HepG2 (cell line): ENCODE results near the gene SMIM24. TPM values are rescaled to one million over a fixed set of nuclear protein-coding genes. Genes with fewer than 3 reads are reported as not detected.

Experiments used
- ATAC-seq: fragments of 200-7000 bp; cut with Tn5 transposase; 3 replicates; pipeline ENCODE4 v1.9.1; 2020; ENCODE audit warnings: mild to moderate bottlenecking, moderate library complexity
- BruUV-seq: library from RNA; stranded (reverse); fragments of 400-500 nt; replicated peaks from 2 replicates; lab custom pipeline; 2021; lab: Mats Ljungman, UMichigan
- CTCF ChIA-PET: fragments of 300-600 bp; formaldehyde crosslinking; extraction: SDS; loops from one replicate; lab custom pipeline; 2021; ENCODE audit warnings: low total read pairs, inconsistent platforms, low intra/inter-chr PET ratio; lab: Yijun Ruan, JAX
- POLR2A ChIA-PET: fragments of 350-600 bp; sonication (Branson Sonifier 250); formaldehyde crosslinking; loops from one replicate; lab custom pipeline; 2020; ENCODE audit warnings: antibody characterized with exemption, inconsistent platforms; lab: Yijun Ruan, JAX
- DNase-seq: peaks from one replicate; pipeline ENCODE4 v3.0.0-alpha.2; 2015; ENCODE audit warnings: low spot score
- FAIRE-seq: peaks from 3 replicates; lab custom pipeline; 2011; peaks lifted over from hg19 to GRCh38; lab: Jason Lieb, UNC
- H2AFZ ChIP-seq: one replicate; pipeline ENCODE4 v1.6.1; 2011; ENCODE audit warnings: low read length, inconsistent platforms
- H3K27ac ChIP-seq: fragments of 300-600 bp; 3 replicates; pipeline ENCODE4 v1.8.0; 2011; ENCODE audit warnings: mixed run types, mild to moderate bottlenecking, mixed read lengths, low read length, inconsistent platforms; ENCODE audit not compliant: insufficient read depth; ENCODE audit errors: extremely low read length
- H3K27me3 ChIP-seq, 2 experiments: fragments of 200-600 bp in 1 of 2; 2 replicates in 1 of 2; 3 replicates in 1 of 2; pipeline versions ENCODE4 v1.6.0 to v1.8.0; 2011; ENCODE audit warnings: low read length in 2 of 2, mild to moderate bottlenecking in 2 of 2, moderate library complexity in 2 of 2, inconsistent platforms in 1 of 2; ENCODE audit not compliant: insufficient read depth in 2 of 2, control insufficient read depth in 1 of 2
- H3K36me3 ChIP-seq, 2 experiments: fragments of 200-600 bp in 1 of 2; replicated peaks in 1 of 2; 2 replicates in 1 of 2; 3 replicates in 1 of 2; pipeline versions ENCODE4 v1.5.1 to v1.8.0; 2011; ENCODE audit warnings: low read length in 2 of 2, inconsistent platforms in 1 of 2; ENCODE audit not compliant: insufficient read depth in 2 of 2, control insufficient read depth in 1 of 2
- H3K4me1 ChIP-seq: 2 replicates; pipeline ENCODE4 v1.5.1; 2012; ENCODE audit warnings: low read length, inconsistent platforms; ENCODE audit not compliant: insufficient read depth
- H3K4me2 ChIP-seq: 2 replicates; pipeline ENCODE4 v1.6.0; 2011; ENCODE audit warnings: low read depth, low read length, inconsistent platforms
- H3K4me3 ChIP-seq, 3 experiments: fragments of 200-600 bp in 1 of 3; sonication (generic), shearing (Covaris generic) in 1 of 3; replicated peaks in 1 of 3; 2 replicates each; pipeline ENCODE4 v1.5.1; 2011 to 2016; ENCODE audit warnings: low read length in 3 of 3, inconsistent platforms in 2 of 3, low read depth in 2 of 3, mild to moderate bottlenecking in 2 of 3, control low read depth in 1 of 3, mixed read lengths in 1 of 3; ENCODE audit not compliant: insufficient read depth in 1 of 3
- H3K79me2 ChIP-seq: one replicate; pipeline ENCODE4 v1.6.1; 2011; ENCODE audit warnings: low read length, inconsistent platforms; ENCODE audit not compliant: insufficient read depth
- H3K9ac ChIP-seq: 2 replicates; pipeline ENCODE4 v1.6.0; 2011; ENCODE audit warnings: mild to moderate bottlenecking, low read depth, low read length, inconsistent platforms; ENCODE audit not compliant: insufficient read depth
- H3K9me3 ChIP-seq: 2 replicates; pipeline ENCODE4 v1.5.1; 2012; ENCODE audit warnings: mild to moderate bottlenecking, low read length
- H4K20me1 ChIP-seq: 2 replicates; pipeline ENCODE4 v1.6.0; 2011; ENCODE audit warnings: inconsistent platforms, mild to moderate bottlenecking, low read length, moderate library complexity; ENCODE audit not compliant: insufficient read depth
- ATM ChIP-seq: fragments of 450-650 bp; IDR thresholded peaks from 2 replicates; pipeline ENCODE4 v1.7.1; 2017; ENCODE audit warnings: mild to moderate bottlenecking, borderline replicate concordance
- GATAD2A ChIP-seq: IDR thresholded peaks from 2 replicates; pipeline ENCODE4 v1.6.1; 2016
- HMG20B ChIP-seq: conservative IDR thresholded peaks from 2 replicates; pipeline ENCODE4 v1.6.1; 2016; ENCODE audit warnings: missing genetic modification reagents, missing compliant biosample characterization
- KDM2A ChIP-seq: sonication (generic); formaldehyde crosslinking; IDR thresholded peaks from 2 replicates; pipeline ENCODE4 v1.4.0; 2020; ENCODE audit warnings: low read depth, missing genetic modification reagents, borderline replicate concordance
- MEIS1 ChIP-seq: sonication (generic); formaldehyde crosslinking; IDR thresholded peaks from 2 replicates; pipeline ENCODE4 v1.9.0; 2021; ENCODE audit warnings: mild to moderate bottlenecking, missing genetic modification reagents, moderate library complexity, borderline replicate concordance
- MIER2 ChIP-seq: IDR thresholded peaks from 2 replicates; pipeline ENCODE4 v1.6.1; 2016; ENCODE audit warnings: missing biosample characterization, missing genetic modification reagents
- MTA1 ChIP-seq: sonication (generic); formaldehyde crosslinking; IDR thresholded peaks from 2 replicates; pipeline ENCODE4 v1.4.0; 2020; ENCODE audit warnings: missing genetic modification reagents, mild to moderate bottlenecking, borderline replicate concordance
- MTA3 ChIP-seq: sonication (generic); formaldehyde crosslinking; IDR thresholded peaks from 2 replicates; pipeline ENCODE4 v1.4.0; 2020; ENCODE audit warnings: missing genetic modification reagents
- SIN3B ChIP-seq: fragments of 150-350 bp; IDR thresholded peaks from 2 replicates; pipeline ENCODE4 v1.6.1; 2014; ENCODE audit warnings: low read length
- TIGD3 ChIP-seq: sonication (generic); formaldehyde crosslinking; IDR thresholded peaks from 2 replicates; pipeline ENCODE4 v1.5.1; 2020; ENCODE audit warnings: mild to moderate bottlenecking, missing genetic modification reagents, borderline replicate concordance
- ZFP90 ChIP-seq: sonication (generic); formaldehyde crosslinking; IDR thresholded peaks from 2 replicates; pipeline ENCODE4 v1.8.0; 2022; ENCODE audit warnings: missing genetic modification reagents, mild to moderate bottlenecking, inconsistent platforms, borderline replicate concordance
- ZNF350 ChIP-seq: sonication (generic); formaldehyde crosslinking; IDR thresholded peaks from 2 replicates; pipeline ENCODE4 v1.4.0; 2020; ENCODE audit warnings: mild to moderate bottlenecking, low read depth, missing genetic modification reagents, borderline replicate concordance
- ZNF605 ChIP-seq: sonication (generic); formaldehyde crosslinking; IDR thresholded peaks from 2 replicates; pipeline ENCODE4 v1.8.0; 2022; ENCODE audit warnings: mild to moderate bottlenecking, missing genetic modification reagents
- ZNF629 ChIP-seq: sonication (generic); formaldehyde crosslinking; conservative IDR thresholded peaks from 2 replicates; pipeline ENCODE4 v1.5.0; 2020; ENCODE audit warnings: missing genetic modification reagents
- ZNF660 ChIP-seq: sonication (generic); formaldehyde crosslinking; IDR thresholded peaks from 2 replicates; pipeline ENCODE4 v1.5.1; 2020; ENCODE audit warnings: mild to moderate bottlenecking, low read depth, missing genetic modification reagents, borderline replicate concordance
- ZNF7 ChIP-seq: IDR thresholded peaks from 2 replicates; pipeline ENCODE4 v1.6.1; 2016; ENCODE audit warnings: missing biosample characterization, missing genetic modification reagents
- ZNF780A ChIP-seq: sonication (generic); formaldehyde crosslinking; IDR thresholded peaks from 2 replicates; pipeline ENCODE4 v1.8.0; 2022; ENCODE audit warnings: mild to moderate bottlenecking, missing genetic modification reagents, moderate library complexity
- WGBS: methylation state at CpG from one replicate; pipeline ENCODE4 v1.1.6; 2017; ENCODE audit warnings: low lambda C conversion rate; 5-methylcytosine and 5-hydroxymethylcytosine counted together
- in situ Hi-C: cut with HindIII; loops from 2 replicates; pipeline ENCODE4 v1.10.0; 2017; ENCODE audit warnings: low pct_unique_long_range_greater_than_20kb; ENCODE audit not compliant: extremely low pct_ligation_motif_present
- intact Hi-C: fragments of 100-400 bp; cut with micrococcal nuclease; formaldehyde crosslinking; loops from one replicate; pipeline ENCODE4 v1.10.0; 2022; ENCODE audit not compliant: unreplicated experiment
- polyA plus RNA-seq, 8 experiments: library from polyadenylated mRNA; depleted of rRNA in 3 of 8; stranded (reverse) in 7 of 8; unstranded in 1 of 8; fragments of >200 nt; fragmentation: Illumina TruSeq in 4 of 8; extraction: Trizol in 4 of 8; gene quantifications; 2 replicates each; pipeline versions ENCODE4 v1.2.1 to v1.2.3, GENCODE V29; 2011 to 2016; ENCODE audit warnings: low read depth in 4 of 8, missing spikeins in 1 of 8, mixed read lengths in 1 of 8; ENCODE audit not compliant: insufficient read depth in 1 of 8
- total RNA-seq, 5 experiments: library from RNA; depleted of rRNA; stranded (reverse); fragments of >200 nt; fragmentation: Illumina TruSeq; extraction: Trizol; gene quantifications; 2 replicates each; pipeline ENCODE4 v1.2.3, GENCODE V29; 2016; ENCODE audit warnings: low read depth in 1 of 5
- TF ChIP-seq, protein P1 (sequence below): IDR thresholded peaks from 2 replicates; pipeline ENCODE4 v1.6.1; 2016; ENCODE audit warnings: missing compliant biosample characterization, missing genetic modification reagents, borderline replicate concordance

The SMIM24 gene
- total and polyA plus RNA-seq, 2 of the 13 experiments (the other 11 are each of a cell fraction or from before 2014, with no cell fraction given) = 11.2 to 70.6 TPM

- no peak for TF ChIP-seq ZNF7
- TF ChIP-seq KDM2A (CRISPR knock-in tag) = no peak
- no peak for TF ChIP-seq MTA1
These were observed 47.0 kb downstream of the SMIM24 start (continued) for GRCh38 chr19:3433313-3433712.

- CTCF ChIA-PET = no interaction called here
- TF ChIP-seq TIGD3 (CRISPR knock-in tag) (no peak), ZFP90 (no peak), MTA3 (CRISPR knock-in tag) (no peak), ZNF350 (CRISPR knock-in tag) (no peak), MIER2 (CRISPR knock-in tag) (no peak), HMG20B (CRISPR knock-in tag) (no peak), MEIS1 (no peak), SIN3B (no peak), ZNF629 (CRISPR knock-in tag) (peak; percentile 88), ATM (no peak), ZNF780A (no peak), ZNF660 (CRISPR knock-in tag) (no peak), ZNF605 (CRISPR knock-in tag) (no peak), GATAD2A (CRISPR knock-in tag) (no peak)
- TF ChIP-seq, protein P1, sequence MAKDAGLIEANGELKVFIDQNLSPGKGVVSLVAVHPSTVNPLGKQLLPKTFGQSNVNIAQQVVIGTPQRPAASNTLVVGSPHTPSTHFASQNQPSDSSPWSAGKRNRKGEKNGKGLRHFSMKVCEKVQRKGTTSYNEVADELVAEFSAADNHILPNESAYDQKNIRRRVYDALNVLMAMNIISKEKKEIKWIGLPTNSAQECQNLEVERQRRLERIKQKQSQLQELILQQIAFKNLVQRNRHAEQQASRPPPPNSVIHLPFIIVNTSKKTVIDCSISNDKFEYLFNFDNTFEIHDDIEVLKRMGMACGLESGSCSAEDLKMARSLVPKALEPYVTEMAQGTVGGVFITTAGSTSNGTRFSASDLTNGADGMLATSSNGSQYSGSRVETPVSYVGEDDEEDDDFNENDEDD (CRISPR knock-in tag) = no peak
These were observed 48.4 kb downstream of the SMIM24 start for GRCh38 chr19:3431760-3432397.

More at GRCh38 chr19:3431760-3432397, 48.4 kb downstream of the SMIM24 start:
- no TSS peak for BruUV-seq
- H3K4me3 ChIP-seq = no peak overlapping the region
- WGBS = 80% methylated on average over 11 of the region's 18 CpGs
- no peaks in the 10 kb centered on the region for H3K9me3 ChIP-seq
- intact Hi-C loops = no loop called here
- H3K27me3 ChIP-seq = no peaks in the 10 kb centered on the region
- POLR2A ChIA-PET = no interaction called here
- H2AFZ ChIP-seq = no peak overlapping the region
- H3K4me1 ChIP-seq = peaks cover 15% of the 10 kb centered on the region
- no peak overlapping the region for H3K27ac ChIP-seq
- in situ Hi-C loops = loop anchor here (5.0 kb wide), 1 partner anchor 95 kb away; no protein-coding TSS in a partner anchor
- DNase-seq (no peak), ATAC-seq (no peak), FAIRE-seq (no peak)
- H3K9ac ChIP-seq = no peak overlapping the region
- no peaks in the 10 kb centered on the region for H4K20me1 ChIP-seq
- no peak overlapping the region for H3K4me2 ChIP-seq
- H3K36me3 ChIP-seq = peaks cover 1 to 18% of the 10 kb centered on the region in 2 experiments; a peak in 1 of 5 replicates
- no peaks in the 10 kb centered on the region for H3K79me2 ChIP-seq
